Activated naive CD4-positive, alpha-beta T cell treated with anti-CD3 and anti-CD28 coated beads, Interleukin-2, amount 50 U/mL, for 16 hours (primary cell): ENCODE results near the gene SLC25A38.

Experiments
- DNase-seq: peaks from one replicate; pipeline ENCODE4 v3.0.0-alpha.2; 2020

SLC25A38 gene

GRCh38 chr3:39378088-39378487, 5.1 kb upstream of the SLC25A38 start:
- DNase-seq: peak; percentile 60

GRCh38 chr3:39378957-39379777, 4.0 kb upstream of the SLC25A38 start:
- no peak for DNase-seq

DNA sequence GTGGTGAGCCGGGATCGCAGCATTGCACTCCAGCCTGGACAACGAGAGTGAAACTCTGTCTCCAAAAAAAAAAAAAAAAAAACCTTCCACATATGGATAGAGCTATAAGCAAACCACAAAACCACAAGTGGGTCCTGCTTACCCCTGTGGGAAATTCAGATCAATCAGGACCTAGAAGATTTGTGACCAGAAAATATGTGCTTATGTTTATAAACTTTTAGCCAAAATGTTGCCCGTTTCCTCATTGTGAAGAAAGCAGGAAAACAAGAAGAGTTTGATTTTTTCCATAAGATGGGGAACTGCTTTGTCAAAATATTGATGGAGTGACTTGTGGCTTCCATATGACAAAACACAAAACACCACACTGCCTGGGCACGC, 3.4 kb upstream of the SLC25A38 start:
- DNase-seq: no peak

DNA sequence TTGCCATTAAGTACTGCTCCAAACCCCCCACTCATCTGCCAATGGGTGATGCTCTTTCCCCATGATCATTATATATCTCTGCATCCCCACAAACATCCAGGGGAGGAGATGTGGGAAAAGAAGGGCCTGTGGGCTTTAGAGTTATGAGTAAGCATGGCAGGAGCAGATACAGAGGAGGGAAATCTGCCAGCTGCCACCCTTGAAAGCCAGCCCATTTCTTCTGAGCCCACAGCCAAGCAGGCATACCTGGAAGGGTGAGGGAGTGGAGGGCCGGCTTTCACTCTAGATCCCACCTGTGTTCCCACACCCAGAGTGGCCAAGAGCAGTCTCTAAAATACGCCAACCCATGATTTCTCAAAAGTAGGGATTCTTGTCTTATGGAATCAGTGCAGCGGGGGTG, 1.7 kb upstream of the SLC25A38 start:
- DNase-seq: no peak

- DNase-seq: peak; percentile 97
Observed at GRCh38 chr3:39383881-39384664, 903 bp downstream of the SLC25A38 start.

- no peak for DNase-seq
Observed at GRCh38 chr3:39384665-39385000, 1.5 kb downstream of the SLC25A38 start.

DNA sequence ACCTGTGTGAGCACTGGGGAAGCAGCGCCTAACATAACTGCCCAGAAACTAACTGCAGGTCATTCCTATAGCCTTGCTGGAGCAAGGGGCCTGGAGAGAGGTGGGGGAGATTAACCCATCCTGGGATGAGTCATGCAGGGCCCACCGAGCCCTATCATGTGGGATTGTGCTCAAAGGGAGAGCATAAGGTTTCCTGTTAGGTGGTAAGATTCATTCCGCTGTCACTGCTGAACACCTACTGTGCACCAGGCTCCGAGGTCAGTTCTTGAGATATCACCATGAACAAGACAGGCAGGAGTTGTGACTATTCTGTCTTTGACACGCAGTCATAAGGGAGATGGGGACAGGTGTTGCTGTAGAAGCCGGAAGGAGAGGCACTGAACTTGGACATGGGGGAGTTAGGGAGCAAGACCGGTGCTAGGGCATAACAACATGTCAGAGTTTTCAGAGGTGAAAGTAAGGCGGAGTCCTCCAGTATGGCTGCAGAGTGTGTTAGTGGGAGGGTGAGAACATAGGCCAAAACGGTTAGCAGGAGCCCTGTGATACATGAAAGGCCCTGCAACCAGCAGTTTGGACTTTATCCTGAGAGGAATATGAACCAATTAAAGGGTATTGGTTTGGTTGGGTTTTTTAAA, 2.4 kb downstream of the SLC25A38 start:
- DNase-seq: no peak

DNA sequence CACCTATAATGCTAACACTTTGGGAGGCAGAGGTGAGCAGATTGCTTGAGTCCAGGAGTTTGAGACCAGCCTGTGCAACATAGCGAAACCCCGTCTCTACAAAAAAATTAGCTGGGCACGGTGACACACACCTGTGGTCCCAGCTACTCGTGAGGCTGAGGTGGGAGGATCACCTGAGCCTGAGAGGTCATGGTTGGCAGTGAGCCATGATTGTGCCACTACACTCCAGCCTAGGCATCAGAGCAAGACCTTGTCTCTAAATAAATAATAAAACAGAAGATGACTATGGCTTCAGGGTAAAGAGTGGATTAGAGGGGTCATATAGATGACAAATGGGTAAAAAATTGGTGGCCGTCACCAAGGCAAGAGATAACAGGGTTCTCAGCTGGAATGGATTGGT, 3.1 kb downstream of the SLC25A38 start:
- no peak for DNase-seq

DNA sequence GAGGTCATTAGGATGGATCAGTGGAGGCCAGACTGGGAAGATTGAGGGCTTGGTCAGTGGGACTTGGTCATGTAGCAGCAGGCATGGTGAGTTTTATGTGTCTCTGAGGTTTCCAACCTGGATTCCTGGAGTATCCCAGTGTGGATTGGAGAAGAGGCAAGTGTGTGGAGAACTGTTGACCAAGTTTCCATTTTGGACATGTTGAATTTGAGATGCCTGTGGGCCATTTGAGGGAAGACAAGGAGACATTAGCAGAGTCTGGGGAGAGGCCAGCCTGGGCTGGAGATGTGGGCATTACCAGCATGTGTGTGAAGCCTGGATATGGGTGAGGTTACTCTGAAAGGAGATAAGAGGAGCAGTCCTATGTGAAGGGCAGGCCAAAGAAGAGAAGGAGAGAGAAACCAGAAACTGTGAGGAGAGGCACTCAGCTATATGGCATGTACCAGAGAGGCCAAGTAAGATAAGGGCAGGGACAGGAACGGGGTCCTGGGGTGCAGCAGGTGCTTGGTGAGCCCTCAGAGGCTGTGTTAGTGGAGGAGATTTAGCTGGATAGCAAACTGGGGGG, 4.3 kb downstream of the SLC25A38 start:
- DNase-seq: no peak

DNA sequence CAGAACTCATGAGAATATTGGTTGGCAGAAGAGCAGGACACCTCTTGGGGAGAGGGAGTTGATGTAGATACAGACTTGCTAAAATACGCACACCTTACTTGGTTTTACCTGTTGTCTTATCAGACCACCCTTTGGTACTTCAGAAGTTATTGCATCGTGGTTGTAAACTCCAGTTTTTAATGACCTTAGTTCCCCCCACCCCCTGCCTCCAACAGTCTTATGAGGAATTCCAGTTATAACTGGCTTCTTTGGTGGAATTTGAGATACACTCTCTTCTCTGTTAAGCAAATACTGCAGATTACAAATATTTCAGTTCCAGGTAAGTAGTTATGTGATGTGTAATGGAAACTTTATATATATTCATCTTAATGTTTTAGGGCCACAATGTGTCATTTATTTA, 5.0 kb downstream of the SLC25A38 start:
- DNase-seq: no peak

- no peak for DNase-seq
Observed at GRCh38 chr3:39388741-39389248, 5.6 kb downstream of the SLC25A38 start.

DNA sequence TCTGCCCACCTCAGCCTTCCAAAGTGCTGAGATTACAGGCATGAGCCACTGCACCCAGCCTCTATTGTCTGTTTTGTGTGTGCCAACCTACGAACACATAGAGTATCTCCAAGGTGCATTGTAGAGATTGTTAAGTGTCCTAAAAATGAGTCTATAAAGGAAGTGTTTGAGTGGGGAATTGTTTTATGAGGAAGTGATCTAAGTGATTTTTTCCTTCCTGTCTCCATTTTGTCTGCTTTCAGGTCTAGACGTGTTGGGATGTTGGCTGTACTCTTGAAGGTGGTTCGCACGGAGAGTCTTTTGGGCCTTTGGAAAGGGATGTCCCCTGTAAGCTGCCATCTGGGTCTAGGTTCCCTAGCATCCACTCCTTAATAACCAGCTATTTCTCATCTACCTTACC, 7.0 kb downstream of the SLC25A38 start:
- no peak for DNase-seq

DNA sequence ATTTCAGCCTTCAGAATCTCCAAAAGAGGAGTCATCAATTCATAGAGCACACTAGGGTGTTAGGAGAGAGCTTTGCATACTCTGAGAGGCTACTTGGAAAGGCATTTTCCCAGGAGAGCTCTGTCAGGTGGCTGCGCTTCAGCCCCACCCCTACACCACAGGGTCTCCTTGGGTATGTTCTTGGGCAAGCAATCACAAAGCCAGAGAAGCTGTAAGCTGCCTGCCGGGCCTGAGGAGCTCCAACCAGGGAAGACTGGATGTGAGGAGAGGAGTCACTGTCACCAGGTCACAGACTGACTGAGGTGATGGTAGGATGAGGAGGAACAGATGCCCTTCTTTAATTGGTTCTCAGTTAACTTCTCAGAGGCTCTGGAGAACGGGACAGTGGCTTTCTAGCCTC, 13.5 kb downstream of the SLC25A38 start:
- no peak for DNase-seq

DNA sequence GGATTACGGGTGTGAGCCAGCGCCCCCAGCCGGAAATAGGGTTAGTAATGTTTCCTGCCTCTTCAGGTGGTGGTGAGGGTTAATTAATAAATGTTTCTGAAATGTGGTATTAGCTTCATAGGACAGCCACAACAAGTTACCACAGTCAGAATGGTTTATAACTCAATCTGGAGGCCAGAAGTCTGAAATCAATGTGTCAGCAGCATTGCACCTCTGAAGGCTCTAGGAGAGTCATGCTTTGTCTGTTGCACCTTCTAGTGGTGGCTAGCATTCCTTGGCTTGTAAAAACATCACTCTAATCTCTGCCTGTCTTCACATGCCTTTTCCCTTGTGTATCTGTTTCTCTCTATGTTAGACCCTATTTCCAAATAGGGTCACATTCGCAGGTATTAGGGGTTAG, 15.5 kb downstream of the SLC25A38 start:
- no peak for DNase-seq

DNA sequence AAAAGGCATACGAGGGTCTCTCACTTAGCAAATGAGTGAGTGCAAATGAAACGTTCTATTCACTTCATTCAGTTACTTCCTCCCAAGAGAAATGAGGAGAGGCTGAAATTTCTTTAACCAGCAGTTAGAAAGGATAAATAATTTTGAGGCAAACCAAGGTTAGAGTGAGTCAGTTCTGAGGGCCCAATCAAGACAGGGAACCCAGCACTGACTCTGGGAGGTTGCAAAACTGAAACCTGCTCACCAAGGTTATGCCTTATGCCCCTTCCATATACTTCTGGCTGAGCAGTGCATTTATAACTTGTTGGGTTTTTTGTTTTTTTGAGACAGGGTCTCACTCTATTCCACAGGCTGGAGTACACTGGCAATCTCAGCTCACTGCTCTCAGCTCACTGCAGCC, 18.8 kb downstream of the SLC25A38 start:
- DNase-seq: no peak

DNA sequence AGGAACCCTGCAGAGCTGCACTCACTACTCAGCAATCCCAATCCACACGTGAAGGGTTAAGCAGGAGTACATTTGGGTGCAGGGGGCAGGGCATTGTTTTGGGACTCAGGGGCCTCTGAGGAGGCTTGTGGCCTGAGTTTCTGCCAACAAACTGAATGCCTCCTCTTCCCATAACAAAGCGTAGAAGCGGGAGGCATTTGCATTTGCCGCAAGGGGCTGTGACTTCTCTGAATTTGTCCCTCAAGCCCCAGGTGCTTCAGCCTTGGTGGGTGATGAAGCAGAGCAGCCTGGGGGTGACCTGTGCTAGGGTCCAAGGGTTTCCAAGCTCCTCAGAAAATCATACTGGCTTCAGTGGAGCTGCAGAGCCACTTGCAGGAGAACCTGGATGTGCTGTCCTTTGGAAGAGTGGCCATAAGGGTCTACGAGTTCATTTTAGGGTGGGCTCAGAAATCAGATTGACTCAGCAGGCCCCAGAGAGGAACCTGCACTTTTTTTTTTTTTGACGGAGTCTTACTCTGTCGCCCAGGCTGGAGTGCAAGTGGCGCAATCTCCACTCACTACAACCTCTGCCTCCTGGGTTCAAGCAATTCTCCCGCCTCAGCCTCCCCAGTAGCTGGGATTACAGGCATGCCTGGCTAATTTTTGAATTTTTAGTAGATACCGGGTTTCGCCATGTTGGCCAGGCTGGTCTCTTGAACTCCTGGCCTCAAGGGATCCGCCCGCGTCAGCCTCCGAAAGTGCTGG, 21.9 kb downstream of the SLC25A38 start:
- no peak for DNase-seq

GRCh38 chr3:39405687-39406367, 22.7 kb downstream of the SLC25A38 start:
- DNase-seq: no peak

DNA sequence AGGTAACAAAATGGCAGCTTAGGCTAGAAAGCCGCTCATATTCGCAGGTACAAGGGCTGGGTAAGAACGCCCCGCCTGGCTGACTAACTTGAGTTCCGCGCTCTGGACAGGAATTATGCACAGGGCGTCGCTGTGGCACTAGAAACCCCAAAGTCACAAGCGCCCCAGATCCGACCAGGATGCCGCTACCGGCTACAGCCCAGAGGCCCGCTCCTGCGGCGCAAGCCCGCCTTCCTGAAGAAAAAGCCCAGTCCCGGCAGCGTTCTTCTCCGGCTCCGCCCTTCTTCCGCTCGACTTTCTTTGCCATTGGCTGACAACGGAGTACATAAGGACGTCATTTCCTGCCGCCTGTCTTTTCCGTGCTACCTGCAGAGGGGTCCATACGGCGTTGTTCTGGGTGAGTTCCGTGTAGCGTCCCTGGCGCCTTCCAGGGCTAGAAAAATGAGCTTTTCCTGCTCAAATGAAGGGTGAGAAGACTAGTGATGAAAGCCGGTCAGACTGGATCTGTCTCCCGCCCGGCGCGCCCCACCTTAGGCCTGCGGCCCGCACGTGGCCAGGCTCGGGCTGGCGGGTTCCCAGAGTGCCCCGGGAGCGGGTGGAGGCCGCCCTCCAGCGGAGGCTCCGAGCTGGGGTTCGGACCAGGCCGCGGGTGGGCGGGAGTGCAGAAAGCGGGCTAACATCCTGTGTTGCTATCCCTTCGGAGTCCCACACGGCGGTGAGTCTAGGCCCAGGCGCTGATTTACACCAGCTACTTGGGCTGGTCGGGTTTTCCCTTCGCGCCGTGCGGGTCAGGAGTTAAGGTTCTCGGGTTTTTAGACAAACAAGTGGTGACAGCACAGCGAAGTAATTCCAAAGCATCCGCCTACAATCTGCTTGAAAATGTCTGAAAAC, 23.4 kb downstream of the SLC25A38 start, which contains the start of gene RPSA:
RPSA (plus strand) TSS at position 353 of the 891 bp plus-strand sequence. CDS start 934 bp downstream, outside the sequence.
- peak; percentile 96 for DNase-seq

DNA sequence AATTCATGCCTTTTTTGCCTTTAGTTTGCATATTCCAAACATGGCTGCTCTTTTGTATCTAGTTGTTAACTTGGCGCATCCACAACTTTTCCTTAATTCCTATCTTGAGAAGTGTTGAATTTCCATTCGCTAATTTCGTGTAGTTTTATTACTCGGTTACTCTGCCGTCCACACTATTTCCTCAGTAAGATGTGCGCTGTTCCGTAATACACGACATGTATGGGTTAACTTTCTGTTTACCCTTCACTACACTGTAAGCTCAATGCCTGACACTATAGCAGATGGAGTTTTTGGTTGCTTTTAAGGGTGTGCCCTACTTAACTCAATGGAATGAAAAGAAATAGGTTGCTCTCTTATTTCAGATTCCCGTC, 24.1 kb downstream of the SLC25A38 start:
- no peak for DNase-seq

DNA sequence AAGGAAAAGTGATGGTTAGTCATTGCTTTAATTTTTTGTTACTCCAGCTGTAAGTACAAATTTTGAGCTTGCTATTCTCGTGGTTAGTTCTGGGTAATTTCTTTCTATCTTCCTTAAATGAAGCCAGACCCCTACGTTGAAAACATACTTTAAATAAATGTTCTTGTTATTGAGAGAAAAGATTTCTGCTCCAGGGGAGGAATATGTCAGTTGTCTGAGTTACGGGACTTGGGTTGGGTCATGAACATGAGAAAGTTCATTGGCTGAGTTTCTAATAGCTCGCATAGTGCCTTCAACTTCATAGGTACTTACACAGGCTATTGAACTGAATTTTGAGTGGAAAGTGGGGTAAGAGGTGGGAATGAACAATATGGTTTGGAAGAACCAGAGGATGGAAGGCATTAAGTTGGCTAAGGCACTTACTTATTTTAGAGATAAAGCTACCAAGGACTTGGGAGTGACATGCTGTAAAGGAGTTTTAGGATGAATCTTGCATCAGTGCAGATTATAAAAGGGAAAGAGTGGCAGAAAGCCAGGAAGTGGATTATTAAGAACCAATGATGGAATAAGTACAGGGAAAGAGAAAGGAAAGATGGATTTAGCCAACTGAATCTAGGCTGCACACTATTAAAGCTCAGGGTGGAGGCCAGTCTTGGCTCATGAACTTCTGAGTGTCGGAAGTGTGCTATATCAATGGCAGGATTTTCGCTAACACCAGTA, 24.8 kb downstream of the SLC25A38 start:
- DNase-seq: no peak
